Mesothelial cell of epicardium (in vitro differentiated cells): Measurements from ENCODE around the gene CH25H. TPM values are rescaled to one million over a fixed set of nuclear protein-coding genes. Genes with fewer than 3 reads are reported as not detected.
"Not testable (repeated sequence)": the region's sequence is repeated elsewhere in the genome, so short reads cannot be mapped to it uniquely, and the experiment has no call there.

ENCODE experiments used
- DNase-seq, 2 experiments: peaks; one replicate each; pipeline ENCODE4 v3.0.0; 2021; ENCODE audit warnings: low spot score in 2 of 2; ENCODE audit not compliant: unreplicated experiment in 2 of 2
- H3K27ac Mint-ChIP-seq: 2 replicates; pipeline ENCODE4 v1.8.0; 2021; ENCODE audit warnings: mixed read lengths
- H3K27me3 Mint-ChIP-seq: 2 replicates; pipeline ENCODE4 v1.8.0; 2021; ENCODE audit warnings: low read depth, mixed read lengths
- H3K36me3 Mint-ChIP-seq: 2 replicates; pipeline ENCODE4 v1.8.0; 2021; ENCODE audit warnings: mixed read lengths
- H3K4me1 Mint-ChIP-seq: 2 replicates; pipeline ENCODE4 v1.8.0; 2021; ENCODE audit warnings: mixed read lengths
- H3K4me3 Mint-ChIP-seq: 2 replicates; pipeline ENCODE4 v1.8.0; 2021; ENCODE audit warnings: mild to moderate bottlenecking, moderate library complexity, mixed read lengths
- H3K9me3 Mint-ChIP-seq: 2 replicates; pipeline ENCODE4 v1.8.0; 2021; ENCODE audit warnings: mixed read lengths
- CTCF ChIP-seq: fragments of 200-600 bp; sonication (generic); IDR thresholded peaks from one replicate; pipeline ENCODE4 v1.5.0; 2021; ENCODE audit warnings: antibody characterized with exemption; ENCODE audit not compliant: unreplicated experiment
- total RNA-seq: library from RNA; stranded (reverse); gene quantifications from 3 replicates; pipeline ENCODE4 v1.2.1, GENCODE V29; 2021

Gene CH25H
- total RNA-seq, 1 donor from 2014 or later = not detected

- Mint-ChIP-seq H3K4me1 (peaks cover 19% of the 10 kb centered on the region), H3K27me3 (peaks cover 17% of the 10 kb centered on the region), H3K4me3 (no peak overlapping the region), H3K27ac (no peak overlapping the region), H3K36me3 (no peaks in the 10 kb centered on the region), H3K9me3 (no peaks in the 10 kb centered on the region)
- DNase-seq = no peak
- TF ChIP-seq CTCF = no peak
Measured at GRCh38 chr10:89204621-89205185, 2.4 kb downstream of the CH25H start.

- TF ChIP-seq CTCF = no peak
- H3K27me3 Mint-ChIP-seq = peaks cover 9% of the 10 kb centered on the region
- peaks cover 17% of the 10 kb centered on the region for H3K4me1 Mint-ChIP-seq
- no peaks in the 10 kb centered on the region for H3K36me3 Mint-ChIP-seq
- H3K9me3 Mint-ChIP-seq = no peaks in the 10 kb centered on the region
- H3K4me3 Mint-ChIP-seq = no peak overlapping the region
- H3K27ac Mint-ChIP-seq = no peak overlapping the region
- DNase-seq = no peak
Measured at GRCh38 chr10:89203237-89203636, 3.9 kb downstream of the CH25H start.

GRCh38 chr10:89202033-89202425 is 5.1 kb downstream of the CH25H start:
- Mint-ChIP-seq H3K27me3 (peaks cover 6% of the 10 kb centered on the region), H3K9me3 (no peaks in the 10 kb centered on the region), H3K27ac (no peak overlapping the region), H3K36me3 (no peaks in the 10 kb centered on the region), H3K4me3 (no peak overlapping the region), H3K4me1 (peaks cover 8% of the 10 kb centered on the region)
- DNase-seq = no peak
- no peak for TF ChIP-seq CTCF

DNA sequence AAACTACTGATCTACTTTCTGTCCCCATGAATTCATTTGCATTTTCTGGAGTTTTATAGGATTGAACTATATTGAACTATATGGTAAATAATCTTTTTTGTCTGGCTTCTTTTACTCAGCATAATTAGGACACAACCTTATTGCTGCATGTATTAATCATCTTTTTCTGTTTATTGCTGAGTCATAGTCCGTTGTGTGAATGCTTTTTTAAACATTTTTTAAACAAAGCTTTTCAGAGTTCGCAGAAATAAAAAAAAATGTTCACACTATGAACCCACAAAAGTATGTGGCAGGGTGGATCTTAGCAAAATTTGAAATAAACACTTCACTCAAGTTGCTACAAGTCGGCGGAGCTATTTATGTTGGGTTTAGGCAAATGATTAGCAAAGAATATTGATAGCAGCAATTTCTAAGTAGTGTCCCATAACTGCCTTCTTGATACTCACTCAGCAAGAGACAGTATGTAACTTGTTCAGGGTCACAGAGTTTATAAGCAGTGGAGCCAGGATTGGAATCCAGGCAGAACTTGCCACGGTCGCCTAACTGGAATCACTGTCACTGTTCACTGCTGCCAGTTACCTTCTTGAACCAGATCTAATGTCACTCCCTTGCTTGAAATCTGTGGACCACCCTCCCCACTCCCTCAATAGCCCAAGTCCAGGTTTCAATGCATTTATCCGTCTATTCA is 5.6 kb downstream of the CH25H start:
- Mint-ChIP-seq H3K9me3 (no peaks in the 10 kb centered on the region), H3K4me3 (no peak overlapping the region), H3K27me3 (peaks cover 6% of the 10 kb centered on the region), H3K27ac (no peak overlapping the region), H3K36me3 (no peaks in the 10 kb centered on the region), H3K4me1 (peaks cover 3% of the 10 kb centered on the region)
- no peak for DNase-seq
- TF ChIP-seq CTCF = no peak

DNA sequence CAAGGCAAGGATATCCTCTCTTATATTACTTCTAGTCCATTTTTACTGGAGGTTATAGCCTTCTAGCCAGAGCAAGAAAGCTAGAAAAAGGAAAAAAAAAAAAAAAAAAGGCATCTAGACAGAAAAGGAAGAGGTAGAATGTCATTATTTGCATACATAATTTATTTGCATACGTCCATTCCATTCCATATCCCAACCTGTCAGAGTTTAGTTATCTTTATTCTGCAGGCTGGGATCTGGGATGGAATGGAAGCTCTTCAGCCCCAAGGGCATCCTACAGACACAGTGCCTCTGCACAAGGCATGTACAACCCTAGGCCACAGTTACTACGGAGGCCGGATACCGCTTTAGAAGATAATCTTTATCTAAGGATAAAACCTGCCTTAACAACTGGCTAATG is 9.6 kb downstream of the CH25H start:
- no peaks in the 10 kb centered on the region for H3K36me3 Mint-ChIP-seq
- no peak overlapping the region for H3K4me3 Mint-ChIP-seq
- no peak overlapping the region for H3K27ac Mint-ChIP-seq
- no peak for TF ChIP-seq CTCF
- H3K9me3 Mint-ChIP-seq = no peaks in the 10 kb centered on the region
- H3K4me1 Mint-ChIP-seq = no peaks in the 10 kb centered on the region
- peaks cover 23% of the 10 kb centered on the region for H3K27me3 Mint-ChIP-seq
- no peak for DNase-seq

DNA sequence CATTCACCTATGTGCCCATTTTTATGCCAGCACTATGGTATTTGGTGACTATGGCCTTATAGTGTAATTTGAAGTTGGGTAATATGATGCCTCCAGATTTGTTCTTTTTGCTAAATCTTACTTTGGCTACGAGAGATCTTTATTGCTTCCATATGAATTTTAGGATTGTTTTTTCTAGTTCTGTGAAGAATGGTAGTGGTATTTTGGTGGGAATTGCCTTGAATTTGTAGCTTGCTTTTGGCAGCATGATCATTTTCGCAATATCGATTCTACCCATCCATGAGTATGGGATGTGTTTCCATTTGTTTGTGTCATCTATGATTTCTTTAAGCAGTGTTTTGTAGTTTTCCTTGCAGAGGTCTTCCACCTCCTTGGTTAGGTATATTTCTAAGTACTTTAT is 15.8 kb downstream of the CH25H start:
- Mint-ChIP-seq H3K9me3 (peaks cover 12% of the 10 kb centered on the region), H3K27me3 (peaks cover 34% of the 10 kb centered on the region)
- H3K27ac Mint-ChIP-seq, H3K36me3 Mint-ChIP-seq, H3K4me1 Mint-ChIP-seq, H3K4me3 Mint-ChIP-seq, DNase-seq: not testable (repeated sequence)
